Naive thymus-derived CD4-positive, alpha-beta T cell (primary cell): Measurements from ENCODE around the gene GRAMD4. TPM values are rescaled to one million over a fixed set of nuclear protein-coding genes. Genes with fewer than 3 reads are reported as not detected.

Experiments used
- ATAC-seq: fragments of 150-1000 bp; cut with Tn5 transposase; 2 replicates; pipeline ENCODE4 v1.10.0; 2021; ENCODE audit warnings: mild to moderate bottlenecking, moderate library complexity
- CTCF ChIA-PET: fragments of 350-600 bp; sonication (Branson Sonifier 250); formaldehyde crosslinking; loops from one replicate; lab custom pipeline; 2021; ENCODE audit warnings: antibody characterized with exemption; lab: Charles Lee
- POLR2A ChIA-PET: fragments of 350-600 bp; sonication (Branson Sonifier 250); formaldehyde crosslinking; loops from one replicate; lab custom pipeline; 2021; ENCODE audit warnings: antibody characterized with exemption, inconsistent platforms; lab: Charles Lee
- DNase-seq, 9 donors: peaks; one replicate each; pipeline versions ENCODE4 v3.0.0 to v3.0.0-alpha.2; 2020 to 2022; ENCODE audit warnings: mixed read lengths in 1 of 9
- H3K27ac ChIP-seq: one replicate; pipeline ENCODE4 v1.7.0; 2013; ENCODE audit warnings: mild to moderate bottlenecking, low read depth, low read length, moderate library complexity
- H3K27me3 ChIP-seq, 2 donors: one replicate each; pipeline ENCODE4 v1.7.0; 2013; ENCODE audit warnings: low read length in 2 of 2, mild to moderate bottlenecking in 2 of 2, moderate library complexity in 2 of 2; ENCODE audit not compliant: control insufficient read depth in 2 of 2, insufficient read depth in 2 of 2
- H3K36me3 ChIP-seq, 3 experiments: 1 replicate in 2 of 3; 2 replicates in 1 of 3; pipeline ENCODE4 v1.7.0; 2013; ENCODE audit warnings: low read length in 3 of 3, mild to moderate bottlenecking in 3 of 3, moderate library complexity in 1 of 3; ENCODE audit not compliant: insufficient read depth in 3 of 3, control insufficient read depth in 2 of 3
- H3K4me1 ChIP-seq, 2 donors: one replicate each; pipeline ENCODE4 v1.7.0; 2013; ENCODE audit warnings: low read length in 2 of 2, mild to moderate bottlenecking in 2 of 2, moderate library complexity in 1 of 2; ENCODE audit not compliant: control insufficient read depth in 2 of 2, insufficient read depth in 2 of 2
- H3K4me3 ChIP-seq: 2 replicates; pipeline ENCODE4 v1.7.0; 2013; ENCODE audit warnings: mild to moderate bottlenecking, low read length
- H3K9me3 ChIP-seq, 3 experiments: 1 replicate in 2 of 3; 2 replicates in 1 of 3; pipeline ENCODE4 v1.7.0; 2013; ENCODE audit warnings: low read length in 3 of 3; ENCODE audit not compliant: control insufficient read depth in 2 of 3
- H3K27ac Mint-ChIP-seq, 9 donors: one replicate each; pipeline ENCODE4 v1.8.0; 2020 to 2022; ENCODE audit warnings: mixed read lengths in 9 of 9, mild to moderate bottlenecking in 8 of 9, moderate library complexity in 5 of 9, inconsistent platforms in 2 of 9
- H3K27me3 Mint-ChIP-seq, 5 donors: one replicate each; pipeline ENCODE4 v1.8.0; 2021 to 2022; ENCODE audit warnings: mixed read lengths in 5 of 5, mild to moderate bottlenecking in 1 of 5
- H3K36me3 Mint-ChIP-seq, 5 donors: one replicate each; pipeline ENCODE4 v1.8.0; 2020 to 2022; ENCODE audit warnings: mixed read lengths in 5 of 5, mild to moderate bottlenecking in 3 of 5, inconsistent platforms in 1 of 5
- H3K4me1 Mint-ChIP-seq, 7 donors: one replicate each; pipeline ENCODE4 v1.8.0; 2020 to 2022; ENCODE audit warnings: mixed read lengths in 7 of 7, mild to moderate bottlenecking in 3 of 7, inconsistent platforms in 1 of 7
- H3K4me3 Mint-ChIP-seq, 10 donors: one replicate each; pipeline ENCODE4 v1.8.0; 2020 to 2022; ENCODE audit warnings: mild to moderate bottlenecking in 10 of 10, mixed read lengths in 10 of 10, moderate library complexity in 6 of 10, inconsistent platforms in 2 of 10
- H3K9me3 Mint-ChIP-seq, 11 donors: one replicate each; pipeline ENCODE4 v1.8.0; 2020 to 2022; ENCODE audit warnings: mixed read lengths in 11 of 11, mild to moderate bottlenecking in 4 of 11, inconsistent platforms in 1 of 11, moderate library complexity in 1 of 11
- intact Hi-C, 2 donors: fragments of 100-400 bp; cut with micrococcal nuclease; formaldehyde crosslinking; loops; one replicate each; pipeline ENCODE4 v1.15.1; 2023
- polyA plus RNA-seq, 2 donors: library from polyadenylated mRNA; unstranded; fragments of 300-500 nt; fragmentation: Illumina TruSeq; gene quantifications; one replicate each; pipeline ENCODE4 v1.2.3, GENCODE V29; 2021
- total RNA-seq, 6 experiments: library from RNA in 5 of 6; stranded (reverse) in 5 of 6; gene quantifications; 1 replicate in 5 of 6; 2 replicates in 1 of 6; pipeline ENCODE4 v1.2.3 and lab custom pipeline; 2021 to 2026

The GRAMD4 gene
- total and polyA plus RNA-seq, 7 experiments from 2014 or later, result 2.1 to 48.5 (median 14.8) TPM

GRCh38 chr22:46659059-46659790 is 39.0 kb downstream of the GRAMD4 start:
- Mint-ChIP-seq H3K27ac (no peak overlapping the region), H3K4me1 (peaks cover 12 to 24% (median 16%) of the 10 kb centered on the region in 7 donors), H3K36me3 (peaks cover 0 to 4% (median 0%) of the 10 kb centered on the region in 5 donors), H3K4me3 (no peak overlapping the region), H3K9me3 (peaks cover 0 to 1% (median 0%) of the 10 kb centered on the region in 11 donors), H3K27me3 (no peaks in the 10 kb centered on the region)
- DNase-seq, result no peak
- Histone ChIP-seq H3K4me3 (no peak overlapping the region), H3K36me3 (no peaks in the 10 kb centered on the region), H3K27ac (no peak overlapping the region), H3K9me3 (no peaks in the 10 kb centered on the region), H3K27me3 (no peaks in the 10 kb centered on the region), H3K4me1 (peaks cover 8 to 9% of the 10 kb centered on the region in 2 donors)
- ChIA-PET POLR2A (no interaction called here), CTCF (no interaction called here)
- no peak for ATAC-seq
- intact Hi-C loops, result no loop called here

- peaks cover 8 to 9% of the 10 kb centered on the region in 2 donors for H3K4me1 ChIP-seq
- Mint-ChIP-seq H3K4me3 (no peak overlapping the region), H3K36me3 (peaks cover 0 to 4% (median 0%) of the 10 kb centered on the region in 5 donors), H3K4me1 (peaks cover 12 to 21% (median 14%) of the 10 kb centered on the region in 7 donors), H3K27me3 (no peaks in the 10 kb centered on the region), H3K9me3 (peaks cover 0 to under 1% (median 0%) of the 10 kb centered on the region in 11 donors), H3K27ac (peak overlapping the region in 1 of 9 donors; percentile 68)
- H3K4me3 ChIP-seq, result no peak overlapping the region
- intact Hi-C loops, result no loop called here
- no peaks in the 10 kb centered on the region for H3K27me3 ChIP-seq
- H3K36me3 ChIP-seq, result peaks cover 0 to 2% (median 0%) of the 10 kb centered on the region in 3 experiments
- no peak for ATAC-seq
- POLR2A ChIA-PET, result no interaction called here
- H3K9me3 ChIP-seq, result no peaks in the 10 kb centered on the region
- CTCF ChIA-PET, result no interaction called here
- H3K27ac ChIP-seq, result no peak overlapping the region
- DNase-seq, result no peak
Observed at GRCh38 chr22:46659791-46660186, 39.6 kb downstream of the GRAMD4 start.

- Histone ChIP-seq H3K27ac (no peak overlapping the region), H3K36me3 (peaks cover 0 to 7% (median 0%) of the 10 kb centered on the region in 3 experiments), H3K9me3 (no peaks in the 10 kb centered on the region), H3K27me3 (no peaks in the 10 kb centered on the region), H3K4me3 (no peak overlapping the region), H3K4me1 (peaks cover 8 to 9% of the 10 kb centered on the region in 2 donors)
- Mint-ChIP-seq H3K27ac (peak overlapping the region in 7 of 9 donors; percentile 2 to 84 (median 65)), H3K36me3 (peaks cover 0 to 4% (median 0%) of the 10 kb centered on the region in 5 donors), H3K27me3 (no peaks in the 10 kb centered on the region), H3K4me3 (peak overlapping the region in 2 of 10 donors; percentile 11 to 15), H3K9me3 (no peaks in the 10 kb centered on the region), H3K4me1 (peaks cover 12 to 20% (median 13%) of the 10 kb centered on the region in 7 donors)
- POLR2A ChIA-PET, result no interaction called here
- CTCF ChIA-PET, result no interaction called here
- DNase-seq (no peak), ATAC-seq (peak; percentile 57)
- intact Hi-C loops, result no loop called here
Observed at GRCh38 chr22:46660604-46661201, 40.5 kb downstream of the GRAMD4 start.

- Mint-ChIP-seq H3K9me3 (no peaks in the 10 kb centered on the region), H3K4me3 (no peak overlapping the region), H3K4me1 (peaks cover 12 to 20% (median 13%) of the 10 kb centered on the region in 7 donors), H3K27me3 (no peaks in the 10 kb centered on the region), H3K27ac (peak overlapping the region in 4 of 9 donors; percentile 56 to 74 (median 67)), H3K36me3 (peaks cover 0 to 4% (median 0%) of the 10 kb centered on the region in 5 donors)
- no peaks in the 10 kb centered on the region for H3K27me3 ChIP-seq
- peak; percentile 43 for ATAC-seq
- no peaks in the 10 kb centered on the region for H3K9me3 ChIP-seq
- CTCF ChIA-PET, result no interaction called here
- DNase-seq, result no peak
- peaks cover 8 to 9% of the 10 kb centered on the region in 2 donors for H3K4me1 ChIP-seq
- no peak overlapping the region for H3K27ac ChIP-seq
- peaks cover 0 to 13% (median 0%) of the 10 kb centered on the region in 3 experiments for H3K36me3 ChIP-seq
- no peak overlapping the region for H3K4me3 ChIP-seq
- POLR2A ChIA-PET, result no interaction called here
- intact Hi-C loops, result no loop called here
Observed at GRCh38 chr22:46661221-46661851, 41.1 kb downstream of the GRAMD4 start.

GRCh38 chr22:46662226-46662625 is 42.0 kb downstream of the GRAMD4 start:
- no peaks in the 10 kb centered on the region for H3K27me3 Mint-ChIP-seq
- H3K9me3 ChIP-seq, result no peaks in the 10 kb centered on the region
- peaks cover 8 to 9% of the 10 kb centered on the region in 2 donors for H3K4me1 ChIP-seq
- peaks cover 0 to 19% (median 0%) of the 10 kb centered on the region in 3 experiments for H3K36me3 ChIP-seq
- ChIA-PET CTCF (no interaction called here), POLR2A (no interaction called here)
- DNase-seq (no peak), ATAC-seq (no peak)
- H3K4me3 Mint-ChIP-seq, result no peak overlapping the region
- H3K9me3 Mint-ChIP-seq, result no peaks in the 10 kb centered on the region
- no peak overlapping the region for H3K27ac Mint-ChIP-seq
- intact Hi-C loops, result no loop called here
- no peak overlapping the region for H3K27ac ChIP-seq
- peaks cover 0 to 4% (median 0%) of the 10 kb centered on the region in 5 donors for H3K36me3 Mint-ChIP-seq
- H3K27me3 ChIP-seq, result no peaks in the 10 kb centered on the region
- H3K4me1 Mint-ChIP-seq, result peaks cover 12 to 20% (median 13%) of the 10 kb centered on the region in 7 donors
- no peak overlapping the region for H3K4me3 ChIP-seq

- Histone ChIP-seq H3K36me3 (peaks cover 0 to 27% (median 0%) of the 10 kb centered on the region in 3 experiments), H3K9me3 (no peaks in the 10 kb centered on the region), H3K27ac (no peak overlapping the region), H3K4me1 (peaks cover 8 to 9% of the 10 kb centered on the region in 2 donors), H3K27me3 (no peaks in the 10 kb centered on the region), H3K4me3 (no peak overlapping the region)
- POLR2A ChIA-PET, result interaction anchor here (0.7 kb wide), 1 partner anchor 69 kb away, joined by 3 read pairs; no protein-coding TSS in a partner anchor
- no peak for ATAC-seq
- no peaks in the 10 kb centered on the region for H3K9me3 Mint-ChIP-seq
- H3K36me3 Mint-ChIP-seq, result peaks cover 0 to 4% (median 0%) of the 10 kb centered on the region in 5 donors
- no peak overlapping the region for H3K4me3 Mint-ChIP-seq
- intact Hi-C loops, result no loop called here
- H3K27ac Mint-ChIP-seq, result no peak overlapping the region
- peaks cover 12 to 20% (median 13%) of the 10 kb centered on the region in 7 donors for H3K4me1 Mint-ChIP-seq
- CTCF ChIA-PET, result no interaction called here
- no peak for DNase-seq
- no peaks in the 10 kb centered on the region for H3K27me3 Mint-ChIP-seq
Observed at GRCh38 chr22:46663001-46663400, 42.8 kb downstream of the GRAMD4 start.
